B cell (primary cell): ENCODE measurements around the gene TMEM156. TPM values are rescaled to one million over a fixed set of nuclear protein-coding genes. Genes with fewer than 3 reads are reported as not detected.

Experiments used
- ATAC-seq: fragments of 200-7000 bp; cut with Tn5 transposase; one replicate; pipeline ENCODE4 v1.10.0; 2021; ENCODE audit warnings: low read depth, mild to moderate bottlenecking, moderate number of reproducible peaks, moderate library complexity
- CTCF ChIA-PET: fragments of 350-600 bp; sonication (Branson Sonifier 250); formaldehyde crosslinking; loops from one replicate; lab custom pipeline; 2021; ENCODE audit warnings: antibody characterized with exemption, inconsistent platforms; lab: Charles Lee
- POLR2A ChIA-PET: fragments of 350-600 bp; sonication (Branson Sonifier 250); formaldehyde crosslinking; loops from one replicate; lab custom pipeline; 2021; ENCODE audit warnings: antibody characterized with exemption; lab: Charles Lee
- DNase-seq: peaks from one replicate; pipeline ENCODE4 v3.0.0; 2013
- H2AFZ ChIP-seq: 2 replicates; pipeline ENCODE4 v1.6.1; 2012; ENCODE audit warnings: mild to moderate bottlenecking, low read depth, low read length; ENCODE audit not compliant: insufficient read depth, poor library complexity, severe bottlenecking
- H3K27ac ChIP-seq, 2 donors: 1 replicate in 1 of 2; 2 replicates in 1 of 2; pipeline ENCODE4 v1.5.1; 2012 to 2013; ENCODE audit warnings: low read length in 2 of 2, mild to moderate bottlenecking in 2 of 2, moderate library complexity in 1 of 2
- H3K27me3 ChIP-seq, 4 experiments: fragments of 200-600 bp in 1 of 4; sonication (generic) in 1 of 4; replicated peaks in 1 of 4; 1 replicate in 2 of 4; 2 replicates in 2 of 4; pipeline versions ENCODE4 v1.6.1 to v1.7.0; 2013 to 2016; ENCODE audit warnings: low read length in 3 of 4, mild to moderate bottlenecking in 2 of 4, mixed read lengths in 1 of 4, moderate library complexity in 1 of 4; ENCODE audit not compliant: insufficient read depth in 4 of 4, control insufficient read depth in 3 of 4; ENCODE audit errors: control extremely low read depth in 1 of 4
- H3K36me3 ChIP-seq, 2 experiments: replicated peaks in 1 of 2; 1 replicate in 1 of 2; 2 replicates in 1 of 2; pipeline versions ENCODE4 v1.6.1 to v1.7.1; 2013; ENCODE audit warnings: low read length in 1 of 2; ENCODE audit not compliant: insufficient read depth in 2 of 2, control insufficient read depth in 1 of 2; ENCODE audit errors: control extremely low read depth in 1 of 2, extremely low read depth in 1 of 2
- H3K4me1 ChIP-seq, 2 donors: fragments of 200-600 bp in 1 of 2; sonication (generic) in 1 of 2; 1 replicate in 1 of 2; 2 replicates in 1 of 2; pipeline versions ENCODE4 v1.5.1 to v1.6.1; 2013 to 2017; ENCODE audit warnings: low read length in 2 of 2; ENCODE audit not compliant: control insufficient read depth in 2 of 2, insufficient read depth in 2 of 2
- H3K4me2 ChIP-seq: replicated peaks from 2 replicates; pipeline ENCODE3; 2012; ENCODE audit warnings: mild to moderate bottlenecking, low read depth, low read length; ENCODE audit not compliant: poor library complexity, severe bottlenecking
- H3K4me3 ChIP-seq, 5 experiments: fragments of 200-600 bp in 1 of 5; sonication (generic) in 1 of 5; 1 replicate in 3 of 5; 2 replicates in 2 of 5; pipeline versions ENCODE4 v1.5.1 to v1.7.0; 2011 to 2016; ENCODE audit warnings: low read length in 4 of 5, mild to moderate bottlenecking in 4 of 5, low read depth in 2 of 5, control low read depth in 1 of 5, moderate library complexity in 1 of 5; ENCODE audit not compliant: insufficient read depth in 1 of 5; ENCODE audit errors: control extremely low read depth in 1 of 5, extremely low read depth in 1 of 5
- H3K79me2 ChIP-seq: fragments of 200-600 bp; sonication (generic); one replicate; pipeline ENCODE4 v1.6.0; 2016; ENCODE audit warnings: low read length; ENCODE audit not compliant: control insufficient read depth, insufficient read depth
- H3K9ac ChIP-seq: fragments of 200-600 bp; sonication (generic); 2 replicates; pipeline ENCODE4 v1.6.1; 2017; ENCODE audit warnings: mild to moderate bottlenecking, low read length, moderate library complexity
- H3K9me3 ChIP-seq, 3 donors: one replicate each; pipeline versions ENCODE4 v1.6.1 to v1.7.1; 2013; ENCODE audit warnings: low read length in 2 of 3; ENCODE audit not compliant: control insufficient read depth in 2 of 3, insufficient read depth in 1 of 3; ENCODE audit errors: control extremely low read depth in 1 of 3
- H4K20me1 ChIP-seq: 2 replicates; pipeline ENCODE4 v1.6.0; 2012; ENCODE audit warnings: mild to moderate bottlenecking, low read length; ENCODE audit not compliant: insufficient read depth, control insufficient read depth, poor library complexity, severe bottlenecking
- H3K27ac Mint-ChIP-seq: one replicate; pipeline ENCODE4 v1.8.0; 2021; ENCODE audit warnings: mixed read lengths
- H3K27me3 Mint-ChIP-seq: one replicate; pipeline ENCODE4 v1.8.0; 2021; ENCODE audit warnings: mixed read lengths
- H3K4me1 Mint-ChIP-seq: one replicate; pipeline ENCODE4 v1.8.0; 2021; ENCODE audit warnings: mixed read lengths
- H3K4me3 Mint-ChIP-seq: one replicate; pipeline ENCODE4 v1.8.0; 2021; ENCODE audit warnings: mixed read lengths
- H3K9me3 Mint-ChIP-seq: one replicate; pipeline ENCODE4 v1.8.0; 2022; ENCODE audit warnings: mixed read lengths; ENCODE audit not compliant: insufficient read depth
- EZH2 ChIP-seq: IDR thresholded peaks from 2 replicates; pipeline ENCODE4 v1.6.1; 2012; ENCODE audit warnings: borderline replicate concordance, low read depth, mild to moderate bottlenecking, moderate library complexity, low read length; ENCODE audit not compliant: insufficient read depth, poor library complexity, severe bottlenecking
- WGBS: methylation state at CpG from one replicate; pipeline ENCODE4 v1.1.5; 2013; ENCODE audit warnings: missing lambda C conversion rate; ENCODE audit not compliant: insufficient coverage; 5-methylcytosine and 5-hydroxymethylcytosine counted together
- intact Hi-C: fragments of 100-400 bp; cut with micrococcal nuclease; formaldehyde crosslinking; loops from one replicate; pipeline ENCODE4 v1.10.0; 2022
- polyA plus RNA-seq: library from polyadenylated mRNA; depleted of rRNA; stranded (reverse); fragments of >200 nt; gene quantifications from 2 replicates; pipeline ENCODE4 v1.2.3, GENCODE V29; 2012
- total RNA-seq, 2 donors: library from RNA; stranded (reverse); fragments of 120-200 nt in 1 of 2; gene quantifications; 1 replicate in 1 of 2; 2 replicates in 1 of 2; pipeline versions ENCODE4 v1.2.3 to v1.2.4, GENCODE V29; 2013 to 2022
- TF ChIP-seq, protein P1 (sequence below): fragments of 200-600 bp; IDR thresholded peaks from one replicate; pipeline ENCODE4 v1.8.0; 2022; ENCODE audit warnings: antibody characterized with exemption, mild to moderate bottlenecking

TMEM156 gene
- total and polyA plus RNA-seq, 2 donors (not counting 1 experiment from before 2014, with no cell fraction given): 58.4 to 59.9 TPM

GRCh38 chr4:38917481-38918025 lies 114.7 kb downstream of the TMEM156 start:
- H3K9me3 ChIP-seq: no peaks in the 10 kb centered on the region
- no peak overlapping the region for H3K4me3 ChIP-seq
- no peaks in the 10 kb centered on the region for H3K9me3 Mint-ChIP-seq
- intact Hi-C loops: no loop called here
- WGBS: 87% methylated on average over 3 of the region's 8 CpGs
- H2AFZ ChIP-seq: no peak overlapping the region
- no peaks in the 10 kb centered on the region for H3K36me3 ChIP-seq
- H3K27ac Mint-ChIP-seq: no peak overlapping the region
- H3K4me1 Mint-ChIP-seq: peaks cover 15% of the 10 kb centered on the region
- H3K27me3 ChIP-seq: no peaks in the 10 kb centered on the region
- H3K79me2 ChIP-seq: no peaks in the 10 kb centered on the region
- TF ChIP-seq, protein P1, sequence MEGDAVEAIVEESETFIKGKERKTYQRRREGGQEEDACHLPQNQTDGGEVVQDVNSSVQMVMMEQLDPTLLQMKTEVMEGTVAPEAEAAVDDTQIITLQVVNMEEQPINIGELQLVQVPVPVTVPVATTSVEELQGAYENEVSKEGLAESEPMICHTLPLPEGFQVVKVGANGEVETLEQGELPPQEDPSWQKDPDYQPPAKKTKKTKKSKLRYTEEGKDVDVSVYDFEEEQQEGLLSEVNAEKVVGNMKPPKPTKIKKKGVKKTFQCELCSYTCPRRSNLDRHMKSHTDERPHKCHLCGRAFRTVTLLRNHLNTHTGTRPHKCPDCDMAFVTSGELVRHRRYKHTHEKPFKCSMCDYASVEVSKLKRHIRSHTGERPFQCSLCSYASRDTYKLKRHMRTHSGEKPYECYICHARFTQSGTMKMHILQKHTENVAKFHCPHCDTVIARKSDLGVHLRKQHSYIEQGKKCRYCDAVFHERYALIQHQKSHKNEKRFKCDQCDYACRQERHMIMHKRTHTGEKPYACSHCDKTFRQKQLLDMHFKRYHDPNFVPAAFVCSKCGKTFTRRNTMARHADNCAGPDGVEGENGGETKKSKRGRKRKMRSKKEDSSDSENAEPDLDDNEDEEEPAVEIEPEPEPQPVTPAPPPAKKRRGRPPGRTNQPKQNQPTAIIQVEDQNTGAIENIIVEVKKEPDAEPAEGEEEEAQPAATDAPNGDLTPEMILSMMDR: no peak
- TF ChIP-seq EZH2: no peak
- H3K4me2 ChIP-seq: no peak overlapping the region
- no peaks in the 10 kb centered on the region for H3K27me3 Mint-ChIP-seq
- ATAC-seq: no peak
- DNase-seq: no peak
- H3K9ac ChIP-seq: no peak overlapping the region
- no peak overlapping the region for H3K27ac ChIP-seq
- no peak overlapping the region for H3K4me3 Mint-ChIP-seq
- no peaks in the 10 kb centered on the region for H4K20me1 ChIP-seq
- ChIA-PET POLR2A (interaction anchor here (0.5 kb wide), 1 partner anchor 216 kb away, joined by 4 read pairs; no protein-coding TSS in a partner anchor), CTCF (interaction anchor here (0.6 to 1.1 kb wide), 3 partner anchors 23 to 132 kb away, joined by 3 read pairs; no protein-coding TSS in a partner anchor)
- peaks cover 11 to 12% of the 10 kb centered on the region in 2 donors for H3K4me1 ChIP-seq

Other genes starting within 250 kb of the TMEM156 start
- gene TLR10, start 249.4 kb downstream of the TMEM156 start, total RNA-seq: 51.5 and 53.4 TPM in 2 replicates
- 24.9 and 48.0 TPM in 2 replicates for gene TLR10, start 249.4 kb downstream of the TMEM156 start, polyA plus RNA-seq
- 50.8 and 54.1 TPM in 2 replicates for gene TLR1, start 227.6 kb downstream of the TMEM156 start, total RNA-seq
- 23.4 and 30.6 TPM in 2 replicates for gene TLR1, start 227.6 kb downstream of the TMEM156 start, polyA plus RNA-seq
- 54.4 and 60.6 TPM in 2 replicates for gene TLR6, start 175.6 kb downstream of the TMEM156 start, total RNA-seq
- gene TLR6, start 175.6 kb downstream of the TMEM156 start, polyA plus RNA-seq: 9.3 and 10.0 TPM in 2 replicates
- 2.2 and 2.9 TPM in 2 replicates for gene FAM114A1, start 164.6 kb downstream of the TMEM156 start, total RNA-seq
- gene FAM114A1, start 164.6 kb downstream of the TMEM156 start, polyA plus RNA-seq: 0.30 and 1.8 TPM in 2 replicates
- gene KLHL5, start 29.8 kb upstream of the TMEM156 start, total RNA-seq: 90.0 and 95.5 TPM in 2 replicates
- gene KLHL5, start 29.8 kb upstream of the TMEM156 start, polyA plus RNA-seq: 22.6 and 33.3 TPM in 2 replicates
- gene WDR19, start 150.1 kb upstream of the TMEM156 start, total RNA-seq: 79.8 and 83.2 TPM in 2 replicates
- gene WDR19, start 150.1 kb upstream of the TMEM156 start, polyA plus RNA-seq: 35.1 and 39.5 TPM in 2 replicates